GM19023 (cell line): ENCODE data around the gene BRINP3.
"Not testable (repeated sequence)": the region's sequence is repeated elsewhere in the genome, so short reads cannot be mapped to it uniquely, and the experiment has no call there.

Experiments
- ATAC-seq: cut with Tn5 transposase; IDR thresholded peaks from one replicate; pipeline ENCODE4 v1.9.1; 2021; ENCODE audit warnings: mild to moderate bottlenecking, moderate library complexity; ENCODE audit not compliant: unreplicated experiment

BRINP3 gene

GRCh38 chr1:190126728-190127127 lies 350.9 kb downstream of the BRINP3 start:
- ATAC-seq = no peak

- ATAC-seq = no peak
These were observed 353.6 kb downstream of the BRINP3 start for GRCh38 chr1:190124068-190124467.

- not testable (repeated sequence) for ATAC-seq
These were observed 357.1 kb downstream of the BRINP3 start for GRCh38 chr1:190120564-190120963.

GRCh38 chr1:190119683-190120082 lies 358.0 kb downstream of the BRINP3 start:
- ATAC-seq = no peak

GRCh38 chr1:190116921-190117320 lies 360.7 kb downstream of the BRINP3 start:
- no peak for ATAC-seq

- no peak for ATAC-seq
These were observed 372.7 kb downstream of the BRINP3 start for GRCh38 chr1:190104961-190105360.

- ATAC-seq = no peak
These were observed 374.8 kb downstream of the BRINP3 start for GRCh38 chr1:190102757-190103326.

GRCh38 chr1:190101756-190102155 lies 375.9 kb downstream of the BRINP3 start:
- no peak for ATAC-seq

GRCh38 chr1:190098756-190099155 lies 378.9 kb downstream of the BRINP3 start:
- no peak for ATAC-seq

GRCh38 chr1:190098107-190098506 lies 379.6 kb downstream of the BRINP3 start:
- no peak for ATAC-seq

- ATAC-seq = no peak
These were observed 382.1 kb downstream of the BRINP3 start for GRCh38 chr1:190095596-190095995.

GRCh38 chr1:190084552-190084951 lies 393.1 kb downstream of the BRINP3 start:
- no peak for ATAC-seq

GRCh38 chr1:190068304-190068703 lies 409.4 kb downstream of the BRINP3 start:
- no peak for ATAC-seq

- ATAC-seq = no peak
These were observed 410.1 kb downstream of the BRINP3 start for GRCh38 chr1:190067592-190067991.

GRCh38 chr1:190066011-190066410 lies 411.7 kb downstream of the BRINP3 start:
- no peak for ATAC-seq

GRCh38 chr1:190049314-190049713 lies 428.4 kb downstream of the BRINP3 start:
- ATAC-seq = no peak
